Nucleus accumbens (tissue), 56 donors: ENCODE data around the gene MMRN2.

Source experiments
- DNase-seq, 56 donors: peaks; one replicate each; lab custom pipeline; 2025; lab: John Stamatoyannopoulos, UW

Gene MMRN2

GRCh38 chr10:86899670-86900276 lies 57.6 kb downstream of the MMRN2 start:
- peak in 45 of 56 donors; percentile 0 to 78 (median 34) for DNase-seq

- DNase-seq, result peak in 9 of 56 donors; percentile 2 to 30 (median 6)
Measured at GRCh38 chr10:86899132-86899531, 58.3 kb downstream of the MMRN2 start.

- DNase-seq, result no peak
Measured at GRCh38 chr10:86898511-86898910, 58.9 kb downstream of the MMRN2 start.

GRCh38 chr10:86889997-86890396 lies 67.4 kb downstream of the MMRN2 start:
- no peak for DNase-seq

- DNase-seq, result no peak
Measured at GRCh38 chr10:86888585-86889381, 68.6 kb downstream of the MMRN2 start.
